ENCODE measurements around the gene INO80C.

DNA sequence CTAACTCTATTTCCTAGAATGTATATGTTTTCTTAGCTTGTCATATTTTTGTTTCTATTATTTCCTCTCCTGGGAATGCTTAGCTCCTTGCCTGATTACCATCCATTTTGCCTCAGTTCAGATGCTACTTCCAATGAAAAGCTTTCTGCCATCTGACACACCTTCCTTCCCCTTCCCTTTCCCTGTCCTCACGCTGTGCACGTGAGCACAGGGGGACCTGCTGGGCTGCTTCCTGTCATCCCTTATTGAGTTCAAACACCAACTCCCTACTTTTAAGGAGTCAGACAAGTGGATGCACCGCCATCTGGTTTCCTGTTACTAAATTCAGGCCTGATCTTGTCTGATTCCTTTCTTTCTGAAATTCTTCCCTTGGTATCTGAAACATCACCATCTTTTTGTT, 2.4 kb upstream of the INO80C start:
- TF ChIP-seq, protein P1, sequence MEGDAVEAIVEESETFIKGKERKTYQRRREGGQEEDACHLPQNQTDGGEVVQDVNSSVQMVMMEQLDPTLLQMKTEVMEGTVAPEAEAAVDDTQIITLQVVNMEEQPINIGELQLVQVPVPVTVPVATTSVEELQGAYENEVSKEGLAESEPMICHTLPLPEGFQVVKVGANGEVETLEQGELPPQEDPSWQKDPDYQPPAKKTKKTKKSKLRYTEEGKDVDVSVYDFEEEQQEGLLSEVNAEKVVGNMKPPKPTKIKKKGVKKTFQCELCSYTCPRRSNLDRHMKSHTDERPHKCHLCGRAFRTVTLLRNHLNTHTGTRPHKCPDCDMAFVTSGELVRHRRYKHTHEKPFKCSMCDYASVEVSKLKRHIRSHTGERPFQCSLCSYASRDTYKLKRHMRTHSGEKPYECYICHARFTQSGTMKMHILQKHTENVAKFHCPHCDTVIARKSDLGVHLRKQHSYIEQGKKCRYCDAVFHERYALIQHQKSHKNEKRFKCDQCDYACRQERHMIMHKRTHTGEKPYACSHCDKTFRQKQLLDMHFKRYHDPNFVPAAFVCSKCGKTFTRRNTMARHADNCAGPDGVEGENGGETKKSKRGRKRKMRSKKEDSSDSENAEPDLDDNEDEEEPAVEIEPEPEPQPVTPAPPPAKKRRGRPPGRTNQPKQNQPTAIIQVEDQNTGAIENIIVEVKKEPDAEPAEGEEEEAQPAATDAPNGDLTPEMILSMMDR (IDR thresholded peaks at IDR 0.05), result no peak
- no peak for TF ChIP-seq POLR2AphosphoS5 (IDR thresholded peaks at IDR 0.05)
- TF ChIP-seq POLR2A (IDR thresholded peaks at IDR 0.05), result no peak
- TF ChIP-seq EP300 (IDR thresholded peaks at IDR 0.05), result no peak
